Stimulated activated CD8-positive, alpha-beta memory T cell treated with anti-CD3 and anti-CD28 coated beads, Interleukin-4, amount 100 ng/mL, for 48 hours (primary cell): Measurements from ENCODE around the gene TM9SF4.

ENCODE experiments used
- DNase-seq: peaks from one replicate; pipeline ENCODE4 v3.0.0-alpha.2; 2020

The TM9SF4 gene

GRCh38 chr20:32215729-32216128 lies 106.2 kb downstream of the TM9SF4 start:
- DNase-seq: no peak

DNA sequence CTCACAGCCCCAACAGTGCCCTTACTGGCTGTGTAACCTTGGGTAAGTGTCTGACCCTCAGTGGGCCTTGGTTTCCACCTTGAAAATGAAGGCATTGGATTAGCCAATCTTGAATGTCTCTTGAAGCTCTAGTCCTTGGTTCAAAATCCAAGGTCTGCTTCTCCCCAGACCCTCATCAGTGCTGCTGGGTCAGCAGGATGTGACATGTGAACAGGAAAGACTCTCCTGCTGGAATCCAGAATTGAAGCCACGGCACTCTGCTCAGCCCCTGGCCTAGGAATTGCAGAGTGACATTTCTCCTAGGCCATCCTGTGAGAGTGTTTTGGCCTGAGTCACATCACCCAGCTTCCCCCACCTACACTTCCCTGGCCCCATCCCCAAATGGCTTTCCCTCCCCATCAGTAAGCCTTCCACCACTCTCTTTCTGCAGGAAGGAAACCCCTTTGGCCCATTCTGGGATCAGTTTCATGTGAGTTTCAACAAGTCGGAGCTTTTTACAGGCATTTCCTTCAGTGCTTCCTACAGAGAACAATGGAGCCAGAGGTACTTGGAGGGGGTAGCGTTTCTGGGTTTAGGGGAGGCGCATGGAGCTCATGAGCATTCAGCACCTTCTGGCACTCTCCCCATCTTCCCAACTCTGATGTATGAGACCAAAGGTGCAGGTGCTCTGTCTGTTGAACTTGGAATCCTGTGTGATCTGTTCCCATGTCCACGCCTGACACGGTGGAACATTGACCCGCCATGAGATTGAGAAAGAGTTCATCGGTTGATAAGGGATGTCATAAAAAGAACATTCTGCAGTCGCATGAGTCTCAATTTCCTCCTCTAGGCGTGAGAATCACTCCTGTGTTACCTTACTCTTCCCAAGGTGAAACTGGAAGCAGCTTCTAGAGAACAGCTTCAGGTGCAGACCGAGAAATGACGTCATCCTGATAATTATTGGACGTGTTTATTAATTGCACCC lies 106.9 kb downstream of the TM9SF4 start:
- DNase-seq: no peak
